Neural progenitor cell (in vitro differentiated cells): ENCODE measurements around the gene ITGAD. TPM values are rescaled to one million over a fixed set of nuclear protein-coding genes. Genes with fewer than 3 reads are reported as not detected.

ENCODE experiments used
- DNase-seq: peaks from one replicate; pipeline ENCODE4 v3.0.0-alpha.2; 2016; ENCODE audit warnings: low spot score
- H2AFZ ChIP-seq: fragments of 200-600 bp; sonication (generic); replicated peaks from 2 replicates; pipeline ENCODE4 v1.6.1; 2016; ENCODE audit warnings: antibody characterized with exemption
- H3F3A ChIP-seq: fragments of 200-600 bp; sonication (generic); 2 replicates; pipeline ENCODE4 v1.6.1; 2016; ENCODE audit warnings: antibody characterized with exemption, low read depth
- H3K27ac ChIP-seq: fragments of 200-600 bp; sonication (generic); 2 replicates; pipeline ENCODE4 v1.5.1; 2016; ENCODE audit warnings: mild to moderate bottlenecking
- H3K27me3 ChIP-seq: fragments of 200-600 bp; sonication (generic); 2 replicates; pipeline ENCODE4 v1.6.1; 2016; ENCODE audit warnings: mild to moderate bottlenecking, moderate library complexity
- H3K36me3 ChIP-seq: fragments of 200-600 bp; sonication (generic); 2 replicates; pipeline ENCODE4 v1.5.1; 2016
- H3K4me1 ChIP-seq: fragments of 200-600 bp; sonication (generic); 2 replicates; pipeline ENCODE4 v1.6.1; 2016; ENCODE audit warnings: mixed run types
- H3K4me2 ChIP-seq: fragments of 200-600 bp; sonication (generic); 2 replicates; pipeline ENCODE4 v1.6.1; 2016
- H3K4me3 ChIP-seq: fragments of 200-600 bp; sonication (generic); 2 replicates; pipeline ENCODE4 v1.5.1; 2016
- H3K79me2 ChIP-seq: fragments of 200-600 bp; sonication (generic); 2 replicates; pipeline ENCODE4 v1.6.1; 2016; ENCODE audit warnings: low read depth
- H3K9ac ChIP-seq: fragments of 200-600 bp; sonication (generic); 2 replicates; pipeline ENCODE4 v1.6.1; 2016
- H3K9me3 ChIP-seq: fragments of 200-600 bp; sonication (generic); 2 replicates; pipeline ENCODE4 v1.5.1; 2016; ENCODE audit warnings: low read depth
- H4K20me1 ChIP-seq: fragments of 200-600 bp; sonication (generic); 2 replicates; pipeline ENCODE4 v1.6.1; 2016; ENCODE audit warnings: low read depth
- H3K27ac Mint-ChIP-seq: 3 replicates; pipeline ENCODE4 v1.8.0; 2021; ENCODE audit warnings: mixed read lengths
- H3K27me3 Mint-ChIP-seq: 2 replicates; pipeline ENCODE4 v1.8.0; 2022; ENCODE audit warnings: low read depth, mild to moderate bottlenecking, inconsistent platforms, moderate library complexity, mixed read lengths; ENCODE audit not compliant: insufficient read depth
- H3K36me3 Mint-ChIP-seq: 3 replicates; pipeline ENCODE4 v1.8.0; 2021; ENCODE audit warnings: mixed read lengths
- H3K4me1 Mint-ChIP-seq: 3 replicates; pipeline ENCODE4 v1.8.0; 2021; ENCODE audit warnings: mixed read lengths
- H3K4me3 Mint-ChIP-seq: 3 replicates; pipeline ENCODE4 v1.8.0; 2021; ENCODE audit warnings: mild to moderate bottlenecking, moderate library complexity, mixed read lengths
- H3K9me3 Mint-ChIP-seq: 3 replicates; pipeline ENCODE4 v1.8.0; 2020; ENCODE audit warnings: mixed read lengths
- CTCF ChIP-seq: fragments of 200-600 bp; sonication (generic); IDR thresholded peaks from 2 replicates; pipeline ENCODE4 v1.5.1; 2017; ENCODE audit warnings: antibody characterized with exemption, mild to moderate bottlenecking
- EZH2 ChIP-seq: fragments of 200-600 bp; sonication (generic); IDR thresholded peaks from 2 replicates; pipeline ENCODE4 v1.6.1; 2017; ENCODE audit warnings: antibody characterized with exemption, mild to moderate bottlenecking, moderate library complexity
- EZH2phosphoT487 ChIP-seq: fragments of 200-600 bp; sonication (generic); IDR thresholded peaks from 2 replicates; pipeline ENCODE4 v1.6.1; 2017; ENCODE audit warnings: antibody characterized with exemption
- total RNA-seq: library from RNA; depleted of rRNA; stranded (reverse); fragments of >200 nt; gene quantifications from 2 replicates; pipeline ENCODE4 v1.2.3, GENCODE V29; 2015; ENCODE audit warnings: low replicate concordance

Gene ITGAD
- total RNA-seq, 1 donor from 2014 or later = not detected

- Histone ChIP-seq H2AFZ (no peak overlapping the region), H3K4me2 (no peak overlapping the region), H3K9me3 (no peaks in the 10 kb centered on the region), H3K27ac (no peak overlapping the region), H3F3A (no peaks in the 10 kb centered on the region), H3K27me3 (no peaks in the 10 kb centered on the region), H4K20me1 (no peaks in the 10 kb centered on the region), H3K4me1 (no peaks in the 10 kb centered on the region), H3K4me3 (no peak overlapping the region), H3K36me3 (no peaks in the 10 kb centered on the region), H3K9ac (no peak overlapping the region), H3K79me2 (no peaks in the 10 kb centered on the region)
- Mint-ChIP-seq H3K9me3 (no peaks in the 10 kb centered on the region), H3K27ac (no peak overlapping the region), H3K4me3 (no peak overlapping the region), H3K36me3 (no peaks in the 10 kb centered on the region), H3K4me1 (peaks cover 4% of the 10 kb centered on the region), H3K27me3 (peaks cover 24% of the 10 kb centered on the region)
- TF ChIP-seq EZH2 (no peak), CTCF (no peak), EZH2phosphoT487 (no peak)
- DNase-seq = no peak
Observed at GRCh38 chr16:31380201-31380600, 12.9 kb upstream of the ITGAD start.

DNA sequence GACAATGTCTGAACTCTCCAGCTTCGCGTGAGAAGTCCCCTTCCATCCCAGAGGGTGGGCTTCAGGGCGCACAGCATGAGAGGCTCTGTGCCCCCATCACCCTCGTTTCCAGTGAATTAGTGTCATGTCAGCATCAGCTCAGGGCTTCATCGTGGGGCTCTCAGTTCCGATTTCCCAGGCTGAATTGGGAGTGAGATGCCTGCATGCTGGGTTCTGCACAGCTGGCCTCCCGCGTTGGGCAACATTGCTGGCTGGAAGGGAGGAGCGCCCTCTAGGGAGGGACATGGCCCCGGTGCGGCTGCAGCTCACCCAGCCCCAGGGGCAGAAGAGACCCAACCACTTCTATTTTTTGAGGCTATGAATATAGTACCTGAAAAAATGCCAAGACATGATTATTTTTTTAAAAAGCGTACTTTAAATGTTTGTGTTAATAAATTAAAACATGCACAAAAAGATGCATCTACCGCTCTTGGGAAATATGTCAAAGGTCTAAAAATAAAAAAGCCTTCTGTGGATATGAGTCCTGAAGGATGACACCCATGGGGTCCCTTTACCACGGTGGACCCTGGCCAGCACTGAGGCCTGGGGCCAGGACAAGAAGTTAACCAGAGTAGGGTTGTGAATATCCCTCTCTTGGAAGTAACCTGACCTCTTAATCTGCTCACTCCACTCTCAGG lies 10.5 kb upstream of the ITGAD start:
- Histone ChIP-seq H3K4me3 (no peak overlapping the region), H4K20me1 (no peaks in the 10 kb centered on the region), H2AFZ (peak overlapping the region; percentile 82), H3K27ac (no peak overlapping the region), H3F3A (no peaks in the 10 kb centered on the region), H3K4me2 (peak overlapping the region; percentile 50), H3K9ac (no peak overlapping the region), H3K27me3 (no peaks in the 10 kb centered on the region), H3K36me3 (no peaks in the 10 kb centered on the region), H3K4me1 (no peaks in the 10 kb centered on the region), H3K9me3 (no peaks in the 10 kb centered on the region), H3K79me2 (no peaks in the 10 kb centered on the region)
- Mint-ChIP-seq H3K9me3 (no peaks in the 10 kb centered on the region), H3K27ac (peak overlapping the region; percentile 18), H3K4me3 (no peak overlapping the region), H3K36me3 (no peaks in the 10 kb centered on the region), H3K27me3 (peaks cover 13% of the 10 kb centered on the region), H3K4me1 (peaks cover 13% of the 10 kb centered on the region)
- DNase-seq = peak; percentile 86
- no peak for TF ChIP-seq EZH2
- peak; percentile 90 for TF ChIP-seq CTCF

GRCh38 chr16:31385680-31386079 lies 7.5 kb upstream of the ITGAD start:
- peaks cover 13% of the 10 kb centered on the region for H3K4me1 Mint-ChIP-seq

More at GRCh38 chr16:31385680-31386079, 7.5 kb upstream of the ITGAD start:
- Histone ChIP-seq H3F3A (no peaks in the 10 kb centered on the region), H3K4me2 (no peak overlapping the region), H3K4me1 (no peaks in the 10 kb centered on the region), H3K4me3 (no peak overlapping the region), H3K27me3 (no peaks in the 10 kb centered on the region), H3K79me2 (no peaks in the 10 kb centered on the region), H3K9me3 (no peaks in the 10 kb centered on the region), H2AFZ (no peak overlapping the region), H3K36me3 (no peaks in the 10 kb centered on the region), H3K9ac (no peak overlapping the region), H3K27ac (no peak overlapping the region), H4K20me1 (no peaks in the 10 kb centered on the region)
- Mint-ChIP-seq H3K27me3 (peaks cover 8% of the 10 kb centered on the region), H3K36me3 (no peaks in the 10 kb centered on the region), H3K9me3 (no peaks in the 10 kb centered on the region), H3K4me3 (no peak overlapping the region), H3K27ac (no peak overlapping the region)
- TF ChIP-seq EZH2 = no peak
- no peak for TF ChIP-seq EZH2phosphoT487
- no peak for TF ChIP-seq CTCF
- no peak for DNase-seq
